GM19467 (cell line): ENCODE data around the gene PARD6B.
"Not testable (repeated sequence)": the region's sequence is repeated elsewhere in the genome, so short reads cannot be mapped to it uniquely, and the experiment has no call there.

Experiments used
- ATAC-seq: cut with Tn5 transposase; IDR thresholded peaks from one replicate; pipeline ENCODE4 v1.9.1; 2021; ENCODE audit warnings: mild to moderate bottlenecking, moderate library complexity; ENCODE audit not compliant: unreplicated experiment

The PARD6B gene

GRCh38 chr20:50771419-50772080 lies 40.2 kb downstream of the PARD6B start:
- not testable (repeated sequence) for ATAC-seq

GRCh38 chr20:50772420-50773185 lies 41.2 kb downstream of the PARD6B start:
- ATAC-seq = no peak

- ATAC-seq = no peak
Measured at GRCh38 chr20:50774515-50774914, 43.1 kb downstream of the PARD6B start.

DNA sequence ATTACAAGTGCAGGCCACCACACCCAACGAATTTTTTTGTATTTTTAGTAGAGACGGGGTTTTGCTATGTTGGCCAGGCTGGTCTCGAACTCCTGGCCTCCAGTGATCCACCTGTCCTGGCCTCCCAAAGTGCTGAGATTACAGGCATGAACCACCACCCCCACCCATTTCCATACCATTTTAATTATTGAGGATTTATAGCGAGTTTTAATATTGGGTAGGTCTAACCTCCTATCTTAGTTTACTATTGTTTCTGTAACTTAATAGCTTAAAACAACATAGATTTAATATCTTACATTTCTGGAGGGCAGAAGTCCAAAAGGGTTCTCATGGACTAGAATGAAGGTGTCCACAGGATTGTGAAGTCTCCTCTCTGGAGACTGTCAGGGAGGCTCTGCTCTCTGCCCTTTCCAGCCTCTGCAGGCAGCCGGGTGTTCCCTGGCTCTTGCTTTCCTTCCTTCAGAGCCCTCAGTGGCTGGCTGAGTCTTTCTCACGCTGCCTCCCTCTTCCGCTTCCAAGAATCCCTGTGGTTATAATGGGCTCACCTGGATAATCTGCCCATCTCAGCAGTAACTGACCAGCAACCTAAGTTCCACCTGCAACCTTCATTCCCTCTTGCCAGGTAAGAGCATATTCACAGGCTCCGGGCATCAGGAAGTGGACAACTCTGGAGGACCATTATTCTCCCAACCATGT lies 44.9 kb downstream of the PARD6B start:
- no peak for ATAC-seq

DNA sequence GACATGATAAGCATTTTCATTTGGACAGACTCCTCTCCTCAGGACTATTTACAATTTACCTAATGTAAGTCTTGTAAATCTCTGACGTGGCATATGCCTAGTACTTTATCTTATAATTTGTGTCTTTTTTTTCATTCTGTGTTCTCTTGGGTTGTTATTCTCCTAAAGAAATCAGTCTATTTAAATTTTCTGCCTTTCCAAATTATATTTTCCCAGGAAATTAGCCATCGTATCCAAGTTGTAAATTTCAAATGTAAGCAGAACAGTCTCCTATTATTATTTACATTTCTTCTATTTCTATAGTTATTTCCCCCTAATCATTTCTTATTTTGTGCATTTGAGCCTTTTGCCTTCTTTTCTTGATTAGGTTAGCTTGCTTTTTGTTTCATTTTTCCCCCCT lies 46.0 kb downstream of the PARD6B start:
- ATAC-seq = no peak

DNA sequence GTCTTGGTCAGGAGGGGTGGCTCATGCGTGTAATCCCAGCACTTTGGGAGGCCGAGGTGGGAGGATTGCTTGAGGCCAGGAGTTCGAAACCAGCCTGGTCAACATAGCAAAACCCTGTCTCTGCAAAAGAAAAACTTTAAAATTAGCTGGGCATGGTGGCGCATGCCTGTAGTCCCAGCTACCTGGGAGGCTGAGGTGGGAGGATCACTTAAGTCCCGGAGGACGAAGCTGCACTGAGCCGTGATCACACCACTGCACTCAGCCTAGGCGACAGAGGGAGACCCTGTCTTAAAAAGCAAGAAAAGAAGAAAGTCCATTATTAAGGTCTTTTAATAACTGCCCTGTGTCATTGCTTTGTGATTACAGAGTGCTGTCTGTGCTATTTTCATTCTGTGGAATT lies 47.6 kb downstream of the PARD6B start:
- not testable (repeated sequence) for ATAC-seq

GRCh38 chr20:50783390-50783789 lies 52.0 kb downstream of the PARD6B start:
- no peak for ATAC-seq

DNA sequence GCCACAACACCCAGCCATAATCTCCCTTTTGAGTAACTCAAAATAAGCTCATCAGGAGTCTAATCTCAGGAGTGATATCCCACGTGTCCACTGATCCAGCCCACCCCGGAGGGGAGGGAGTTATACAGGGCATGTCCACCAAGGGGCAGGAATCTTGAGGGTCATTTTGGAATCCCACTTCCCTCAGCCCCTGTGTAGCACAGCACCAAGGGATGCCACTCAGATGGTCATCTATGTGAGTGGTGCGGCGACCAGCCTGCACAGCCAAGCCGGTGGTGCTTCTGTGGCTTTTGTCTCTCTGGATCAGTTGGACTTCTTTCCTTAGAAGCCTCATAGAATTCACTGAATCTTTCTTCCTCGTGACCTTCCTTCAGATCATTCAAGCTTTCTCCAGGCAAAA lies 52.5 kb downstream of the PARD6B start:
- no peak for ATAC-seq

GRCh38 chr20:50784464-50784863 lies 53.1 kb downstream of the PARD6B start:
- ATAC-seq = no peak

DNA sequence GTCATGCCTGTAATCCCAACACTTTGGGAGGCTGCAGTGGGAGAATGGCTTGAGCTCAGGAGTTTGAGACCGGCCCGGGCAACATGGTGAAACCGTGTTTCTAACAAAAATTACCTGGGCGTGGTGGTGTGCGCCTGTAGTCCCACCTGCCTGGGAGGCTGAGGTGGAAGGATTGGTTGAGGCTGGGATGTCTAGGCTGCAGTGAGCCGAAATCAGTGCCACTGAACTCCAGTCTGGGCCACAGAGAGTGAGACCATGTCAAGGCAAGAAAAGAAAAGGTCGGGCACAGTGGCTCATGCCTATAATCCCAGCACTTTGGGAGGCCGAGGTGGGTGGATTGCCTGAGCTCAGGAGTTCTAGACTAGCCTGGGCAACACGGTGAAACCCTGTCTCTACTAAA lies 55.3 kb downstream of the PARD6B start:
- ATAC-seq = no peak

GRCh38 chr20:50787181-50787580 lies 55.8 kb downstream of the PARD6B start:
- ATAC-seq = no peak

GRCh38 chr20:50788045-50788991 lies 56.9 kb downstream of the PARD6B start:
- ATAC-seq = no peak

DNA sequence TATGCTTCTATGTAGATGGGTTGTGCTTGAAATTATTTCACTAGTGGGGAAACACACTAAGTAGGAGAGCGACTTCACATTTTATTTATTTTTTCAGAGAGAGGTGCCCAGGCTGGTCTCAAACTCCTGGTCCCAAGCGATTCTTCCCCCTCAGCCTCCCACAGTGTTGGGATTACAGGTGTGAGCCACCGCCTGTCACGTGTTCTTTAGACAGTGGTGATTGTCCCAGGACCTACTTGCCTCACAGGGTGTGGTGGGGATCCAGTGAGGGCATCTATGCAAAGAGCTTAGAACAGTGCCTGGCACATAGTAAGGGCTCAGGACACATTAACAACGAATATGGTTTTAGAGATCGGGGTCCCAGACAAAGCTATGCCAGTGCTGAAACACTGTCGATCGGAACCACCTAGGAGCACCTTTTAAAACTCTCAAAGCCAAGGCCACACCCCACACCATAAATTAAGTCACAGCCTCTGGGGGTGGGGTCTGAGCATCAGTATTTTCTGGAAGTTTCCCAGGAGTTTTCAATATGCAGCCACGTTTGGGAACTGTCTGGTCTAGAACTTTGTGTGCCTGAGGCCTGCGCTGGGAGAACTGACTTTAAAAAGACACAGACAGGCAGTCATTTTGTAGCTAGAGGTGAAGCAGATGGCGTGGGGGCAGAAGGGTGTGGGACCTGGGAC lies 58.7 kb downstream of the PARD6B start:
- no peak for ATAC-seq

GRCh38 chr20:50790651-50791277 lies 59.4 kb downstream of the PARD6B start:
- ATAC-seq = peak; percentile 46

DNA sequence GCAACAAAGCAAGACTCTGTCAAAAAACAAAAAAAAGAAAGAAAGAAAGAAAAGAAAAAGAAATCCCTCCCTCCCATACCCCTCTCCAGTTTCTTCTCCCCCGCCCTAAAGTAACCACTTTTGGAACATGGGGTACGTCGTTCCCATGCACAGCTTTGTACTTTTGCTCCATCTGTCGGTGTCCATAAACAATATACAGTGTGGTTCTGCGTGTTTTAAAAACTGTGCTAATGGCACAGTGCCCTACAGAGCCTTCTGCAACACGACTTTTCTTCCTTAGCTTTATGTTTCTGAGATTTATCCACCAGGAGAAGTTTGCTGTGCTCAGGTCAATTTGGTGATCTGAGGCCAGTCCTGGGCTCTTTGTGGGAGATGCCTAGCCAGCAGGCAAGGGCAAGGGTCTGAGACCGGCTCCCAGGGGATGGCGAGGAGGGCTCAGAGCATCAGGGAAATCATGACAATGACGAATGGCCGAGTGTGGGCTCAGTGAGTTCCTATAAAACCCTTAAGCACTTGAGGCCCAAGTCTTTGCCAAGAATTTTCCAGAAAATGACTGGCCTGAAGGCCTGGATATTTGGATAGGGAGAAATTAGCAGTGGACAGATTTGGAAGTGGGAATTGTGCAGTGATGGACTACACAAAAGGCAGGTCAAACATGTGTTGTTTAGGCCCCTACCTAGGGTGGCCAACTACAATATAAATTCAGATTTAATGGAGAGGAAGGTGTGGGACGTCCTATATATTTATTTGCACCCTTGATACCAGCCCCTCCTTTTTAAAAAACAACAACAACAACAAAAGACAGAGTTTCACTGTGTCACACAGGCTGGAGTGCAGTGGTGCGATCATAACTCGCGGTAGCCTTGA lies 61.6 kb downstream of the PARD6B start:
- no peak for ATAC-seq

DNA sequence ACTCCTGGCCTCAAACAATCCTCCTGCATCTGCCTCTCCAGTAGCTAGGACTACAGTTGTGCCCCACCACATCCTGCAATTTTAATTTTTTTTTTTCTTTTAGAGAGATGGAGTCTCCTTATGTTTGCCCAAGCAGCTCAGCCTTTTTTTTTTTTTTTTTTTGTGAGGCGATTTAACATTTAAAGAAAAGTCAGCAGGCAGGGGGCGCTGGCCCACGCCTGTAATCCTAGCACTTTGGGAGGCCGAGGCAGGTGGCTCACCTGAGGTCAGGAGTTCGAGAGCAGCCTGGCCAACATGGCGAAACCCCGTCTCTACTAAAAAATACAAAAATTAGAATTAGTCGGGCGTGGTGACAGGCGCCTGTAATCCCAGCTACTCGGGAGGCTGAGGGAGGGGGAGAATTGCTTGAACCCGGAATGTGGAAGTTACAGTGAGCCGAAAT lies 62.2 kb downstream of the PARD6B start:
- not testable (repeated sequence) for ATAC-seq

DNA sequence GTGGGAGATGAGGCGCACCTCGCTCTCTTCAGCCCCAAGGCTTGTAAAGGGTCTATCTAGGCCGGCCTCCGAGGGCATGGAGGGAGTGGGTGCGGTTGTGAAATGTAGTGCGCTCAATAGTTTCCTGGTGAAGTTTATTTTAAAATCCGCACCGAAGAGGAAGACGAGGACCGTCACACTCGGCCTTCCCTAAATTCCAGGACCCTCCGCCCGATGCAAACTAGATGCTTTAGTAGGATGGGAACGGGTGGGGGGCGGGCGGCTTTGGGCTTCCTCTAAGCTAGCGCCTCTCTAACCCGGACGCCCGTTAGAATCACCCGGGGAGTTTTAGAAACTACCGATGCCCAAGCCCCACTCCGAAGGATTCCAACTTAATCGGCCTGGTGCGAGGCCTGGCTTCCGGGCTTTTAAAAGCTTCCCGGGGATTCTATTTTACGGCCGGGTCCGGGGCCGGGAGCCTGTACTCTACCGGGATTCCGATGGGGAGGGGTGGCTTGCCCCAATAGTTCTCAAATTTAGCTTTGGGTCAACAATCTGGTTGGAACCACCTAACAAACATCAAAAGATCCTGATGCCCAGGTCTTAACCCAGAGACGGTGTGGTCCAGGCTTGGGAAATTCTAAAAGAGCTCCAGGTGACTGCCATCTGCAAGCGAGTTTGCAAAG lies 62.9 kb downstream of the PARD6B start:
- peak; percentile 7 for ATAC-seq
